ENCODE measurements around the gene SESN1. TPM values are rescaled to one million over a fixed set of nuclear protein-coding genes. Genes with fewer than 3 reads are reported as not detected.

Gene SESN1
- total RNA-seq, 1 donor from 2014 or later, result 8.0 TPM

- no peak overlapping the region for H3K4me3 ChIP-seq (ENCODE audit: low read depth, low read length)
- DNase-seq (ENCODE audit: low read depth), result no peak
- TF ChIP-seq CTCF (conservative IDR thresholded peaks at IDR 0.05; ENCODE audit: low read depth, low read length), result no peak
Observed at GRCh38 chr6:109002882-109003281, 91.8 kb downstream of the SESN1 start.

DNA sequence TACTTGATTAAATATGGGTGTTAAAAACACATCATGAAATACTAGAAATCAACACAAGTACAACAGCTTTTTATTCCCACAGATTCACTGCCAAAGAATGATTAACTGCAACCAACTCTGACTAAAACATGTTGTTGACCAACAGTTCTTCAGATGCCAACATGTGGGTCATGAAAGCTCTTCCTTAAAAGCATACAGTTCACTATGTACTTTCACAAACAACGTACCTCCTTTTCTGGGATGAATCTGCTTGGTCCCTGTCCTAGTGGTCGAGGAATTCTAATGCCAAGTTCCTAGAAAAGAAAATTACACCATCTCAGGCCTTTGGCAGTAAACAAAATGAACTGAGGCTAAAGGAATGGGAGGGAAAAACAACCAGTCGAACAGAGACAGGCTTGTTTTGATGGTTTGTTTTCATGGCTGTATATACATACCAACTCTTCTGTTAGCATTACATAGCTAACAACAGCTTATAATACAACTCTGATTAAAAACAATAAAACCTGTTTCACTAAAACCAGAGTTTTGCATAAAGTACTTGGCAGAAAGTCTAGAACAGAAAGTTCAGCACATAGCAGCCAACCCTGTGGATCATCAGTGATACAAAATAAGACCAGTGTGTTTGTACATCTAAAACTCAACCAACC lies 92.5 kb downstream of the SESN1 start:
- no peak for DNase-seq (ENCODE audit: low read depth)
- H3K4me3 ChIP-seq (ENCODE audit: low read depth, low read length), result no peak overlapping the region
- no peak for TF ChIP-seq CTCF (conservative IDR thresholded peaks at IDR 0.05; ENCODE audit: low read depth, low read length)

GRCh38 chr6:109001291-109001894 lies 93.3 kb downstream of the SESN1 start:
- DNase-seq (ENCODE audit: low read depth), result no peak
- TF ChIP-seq CTCF (conservative IDR thresholded peaks at IDR 0.05; ENCODE audit: low read depth, low read length), result no peak
- no peak overlapping the region for H3K4me3 ChIP-seq (ENCODE audit: low read depth, low read length)

DNA sequence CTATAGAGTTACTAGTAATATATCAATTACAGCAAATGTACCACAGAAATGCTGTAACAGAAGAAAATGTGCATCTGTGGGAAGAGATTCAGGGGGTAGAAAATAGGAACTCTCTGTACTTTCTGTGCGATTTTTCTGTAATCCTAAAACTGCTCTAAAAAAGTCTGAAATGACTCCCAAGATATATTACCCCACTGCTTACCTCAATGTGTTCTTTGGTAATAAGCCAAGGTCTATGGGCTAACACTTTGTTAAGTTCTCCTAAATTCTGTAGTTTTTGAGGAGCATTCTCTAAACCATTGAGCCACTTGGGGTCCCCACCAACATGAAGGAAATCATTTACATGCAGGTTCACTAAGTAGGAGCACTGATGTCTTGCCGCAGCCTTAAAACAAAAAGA lies 94.4 kb downstream of the SESN1 start:
- no peak for DNase-seq (ENCODE audit: low read depth)
- TF ChIP-seq CTCF (conservative IDR thresholded peaks at IDR 0.05; ENCODE audit: low read depth, low read length), result no peak
- no peak overlapping the region for H3K4me3 ChIP-seq (ENCODE audit: low read depth, low read length)

DNA sequence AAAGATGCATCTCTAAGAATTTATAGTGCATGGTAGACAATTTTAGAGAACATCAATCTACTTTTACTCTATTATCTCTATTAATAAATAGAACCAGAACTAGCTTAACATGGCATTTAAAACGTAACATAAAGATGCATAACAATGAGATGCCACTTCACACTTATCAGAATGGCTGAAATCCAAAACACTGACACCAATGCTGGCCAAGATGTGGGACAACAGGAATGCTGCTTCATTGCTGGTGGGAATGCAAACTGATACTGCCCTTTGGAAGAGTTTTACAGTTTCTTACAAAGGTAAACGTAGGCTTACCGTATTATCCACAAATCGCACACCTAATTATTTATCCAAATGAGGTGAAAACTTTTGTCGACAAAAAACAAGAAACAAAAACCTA lies 95.2 kb downstream of the SESN1 start:
- no peak overlapping the region for H3K4me3 ChIP-seq (ENCODE audit: low read depth, low read length)
- DNase-seq (ENCODE audit: low read depth), result no peak
- TF ChIP-seq CTCF (conservative IDR thresholded peaks at IDR 0.05; ENCODE audit: low read depth, low read length), result no peak

DNA sequence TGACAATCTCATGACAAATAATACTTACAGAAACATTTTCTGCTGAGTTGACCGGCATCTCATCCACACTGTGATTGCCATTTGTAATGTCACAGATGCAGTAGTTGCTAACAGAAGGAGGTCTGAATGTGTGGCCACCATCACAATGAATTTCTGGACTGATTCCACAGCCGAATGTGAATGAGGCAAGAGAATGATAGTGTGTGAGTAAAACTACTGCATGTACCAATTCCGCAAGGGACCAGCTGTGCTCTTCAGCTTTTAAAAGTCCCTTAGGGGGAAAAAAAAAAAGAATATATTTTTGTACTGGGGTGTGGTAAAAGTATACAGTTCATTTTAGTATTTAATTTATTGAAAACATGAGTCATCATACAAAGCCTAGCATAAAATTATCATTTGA lies 96.2 kb downstream of the SESN1 start:
- TF ChIP-seq CTCF (conservative IDR thresholded peaks at IDR 0.05; ENCODE audit: low read depth, low read length), result no peak
- DNase-seq (ENCODE audit: low read depth), result no peak
- H3K4me3 ChIP-seq (ENCODE audit: low read depth, low read length), result no peak overlapping the region

GRCh38 chr6:108996208-108996607 lies 98.4 kb downstream of the SESN1 start:
- no peak for TF ChIP-seq CTCF (conservative IDR thresholded peaks at IDR 0.05; ENCODE audit: low read depth, low read length)

More at GRCh38 chr6:108996208-108996607, 98.4 kb downstream of the SESN1 start:
- DNase-seq (ENCODE audit: low read depth), result no peak
- no peak overlapping the region for H3K4me3 ChIP-seq (ENCODE audit: low read depth, low read length)

Data from epithelial cell of proximal tubule (primary cell).